ENCODE data around the gene TCF25. TPM values are rescaled to one million over a fixed set of nuclear protein-coding genes. Genes with fewer than 3 reads are reported as not detected.
"Not testable (repeated sequence)": the region's sequence is repeated elsewhere in the genome, so short reads cannot be mapped to it uniquely, and the experiment has no call there.

TCF25 gene, protein sequence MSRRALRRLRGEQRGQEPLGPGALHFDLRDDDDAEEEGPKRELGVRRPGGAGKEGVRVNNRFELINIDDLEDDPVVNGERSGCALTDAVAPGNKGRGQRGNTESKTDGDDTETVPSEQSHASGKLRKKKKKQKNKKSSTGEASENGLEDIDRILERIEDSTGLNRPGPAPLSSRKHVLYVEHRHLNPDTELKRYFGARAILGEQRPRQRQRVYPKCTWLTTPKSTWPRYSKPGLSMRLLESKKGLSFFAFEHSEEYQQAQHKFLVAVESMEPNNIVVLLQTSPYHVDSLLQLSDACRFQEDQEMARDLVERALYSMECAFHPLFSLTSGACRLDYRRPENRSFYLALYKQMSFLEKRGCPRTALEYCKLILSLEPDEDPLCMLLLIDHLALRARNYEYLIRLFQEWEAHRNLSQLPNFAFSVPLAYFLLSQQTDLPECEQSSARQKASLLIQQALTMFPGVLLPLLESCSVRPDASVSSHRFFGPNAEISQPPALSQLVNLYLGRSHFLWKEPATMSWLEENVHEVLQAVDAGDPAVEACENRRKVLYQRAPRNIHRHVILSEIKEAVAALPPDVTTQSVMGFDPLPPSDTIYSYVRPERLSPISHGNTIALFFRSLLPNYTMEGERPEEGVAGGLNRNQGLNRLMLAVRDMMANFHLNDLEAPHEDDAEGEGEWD
- polyA plus RNA-seq (92.4 to 103 TPM (median 97.5 TPM) in 3 replicates), polyA minus RNA-seq (71.8 to 112 TPM (median 90.6 TPM) in 3 replicates)
- 222 TPM for polyA plus RNA-seq (2011; ENCODE audit: low read depth)
- 51.5 and 85.9 TPM in 2 replicates for polyA plus RNA-seq (2011; cell fraction: cytosol; rRNA removed)
- 218 and 219 TPM in 2 replicates for polyA plus RNA-seq (2011; cell fraction: nucleus; rRNA removed)
- 109 and 116 TPM in 2 replicates for polyA plus RNA-seq (2012; ENCODE audit: low replicate concordance)
- polyA minus RNA-seq (2011; cell fraction: cytosol; rRNA and poly(A)+ RNA removed): 68.1 TPM
- 51.9 and 53.5 TPM in 2 replicates for polyA minus RNA-seq (2011; cell fraction: nucleus; rRNA and poly(A)+ RNA removed)

DNA sequence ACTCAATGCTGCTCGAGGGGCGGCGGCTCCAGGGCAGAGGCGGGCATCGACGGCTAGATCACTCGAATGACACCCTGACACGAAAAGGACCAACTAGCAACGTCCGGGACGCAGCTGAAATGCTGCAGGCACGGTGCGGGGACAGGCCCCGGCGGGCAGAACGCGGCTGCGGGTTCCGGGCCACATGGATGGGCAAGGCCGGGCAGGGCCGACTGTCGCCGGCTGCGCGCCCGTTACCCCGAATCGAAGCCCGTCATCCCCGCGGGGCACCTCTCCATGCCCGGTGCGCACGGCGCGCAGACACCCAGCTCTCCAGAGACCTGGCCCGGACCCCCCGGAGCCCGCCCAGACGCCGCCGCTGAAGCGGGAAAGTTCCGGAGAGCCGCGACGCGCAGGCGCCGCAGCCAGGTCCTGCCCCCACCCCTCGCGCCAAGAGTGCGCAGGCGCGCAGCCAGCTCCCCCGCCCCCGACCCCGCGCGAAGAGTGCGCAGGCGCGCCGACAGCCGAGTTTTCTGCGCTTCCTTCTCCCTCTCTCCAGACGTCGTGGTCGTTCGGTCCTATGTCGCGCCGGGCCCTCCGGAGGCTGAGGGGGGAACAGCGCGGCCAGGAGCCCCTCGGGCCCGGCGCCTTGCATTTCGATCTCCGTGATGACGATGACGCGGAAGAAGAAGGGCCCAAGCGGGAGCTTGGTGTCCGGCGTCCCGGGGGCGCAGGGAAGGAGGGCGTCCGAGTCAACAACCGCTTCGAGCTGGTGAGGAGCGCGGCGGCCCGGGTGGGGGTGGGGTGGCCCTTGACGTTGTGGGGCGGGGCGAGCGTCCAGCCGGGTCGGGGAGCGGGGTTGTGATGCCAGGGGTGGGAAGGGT lies at the start of gene TCF25:
Gene TCF25 (plus strand): TSS at position 484 of the 863 bp plus-strand sequence. CDS start 76 bp downstream, at position 560.
- dilution Hi-C loops (cut with MboI; ENCODE audit: extremely low pct_ligation_motif_present, low sequenced_read_pairs): no loop called here
- H3K9ac ChIP-seq (ENCODE audit: control insufficient read depth, extremely low read depth, insufficient read depth, low read length): peak within 1 kb of the TSS; percentile 96
- H3K4me1 ChIP-seq (ENCODE audit: control insufficient read depth, extremely low read depth, insufficient read depth, low read length): peaks cover 16% of the 10 kb centered on the region
- H2AFZ ChIP-seq (ENCODE audit: control insufficient read depth, low read length): peak within 1 kb of the TSS; percentile 68
- H3K4me3 ChIP-seq (ENCODE audit: control insufficient read depth in 2 of 3, extremely low read depth in 1 of 3, insufficient read depth in 2 of 3, low read depth in 1 of 3, low read length in 3 of 3): peak within 1 kb of the TSS; percentile 82 to 88 (median 86)
- DNase-seq (ENCODE audit: low read depth, low spot score): no peak
- H3K9me1 ChIP-seq (ENCODE audit: control insufficient read depth, extremely low read depth, insufficient read depth, low read length): no peaks in the 10 kb centered on the region
- peaks cover 33% of the 10 kb centered on the region for H3K79me2 ChIP-seq (ENCODE audit: control insufficient read depth, insufficient read depth, low read length)
- peak within 1 kb of the TSS; percentile 96 for H3K27ac ChIP-seq (ENCODE audit: control insufficient read depth, insufficient read depth, low read length)
- H4K20me1 ChIP-seq (ENCODE audit: control insufficient read depth, extremely low read depth, insufficient read depth, low read length): peaks cover 4% of the 10 kb centered on the region
- H3K4me2 ChIP-seq (ENCODE audit: control insufficient read depth, extremely low read depth, insufficient read depth, low read depth, low read length): peak within 1 kb of the TSS; percentile 90
- peaks cover 7 to 8% of the 10 kb centered on the region in 2 experiments for H3K36me3 ChIP-seq (ENCODE audit: control insufficient read depth in 2 of 2, extremely low read depth in 1 of 2, insufficient read depth in 2 of 2, low read length in 2 of 2)
- FAIRE-seq: no peak
- TF ChIP-seq, protein P1, sequence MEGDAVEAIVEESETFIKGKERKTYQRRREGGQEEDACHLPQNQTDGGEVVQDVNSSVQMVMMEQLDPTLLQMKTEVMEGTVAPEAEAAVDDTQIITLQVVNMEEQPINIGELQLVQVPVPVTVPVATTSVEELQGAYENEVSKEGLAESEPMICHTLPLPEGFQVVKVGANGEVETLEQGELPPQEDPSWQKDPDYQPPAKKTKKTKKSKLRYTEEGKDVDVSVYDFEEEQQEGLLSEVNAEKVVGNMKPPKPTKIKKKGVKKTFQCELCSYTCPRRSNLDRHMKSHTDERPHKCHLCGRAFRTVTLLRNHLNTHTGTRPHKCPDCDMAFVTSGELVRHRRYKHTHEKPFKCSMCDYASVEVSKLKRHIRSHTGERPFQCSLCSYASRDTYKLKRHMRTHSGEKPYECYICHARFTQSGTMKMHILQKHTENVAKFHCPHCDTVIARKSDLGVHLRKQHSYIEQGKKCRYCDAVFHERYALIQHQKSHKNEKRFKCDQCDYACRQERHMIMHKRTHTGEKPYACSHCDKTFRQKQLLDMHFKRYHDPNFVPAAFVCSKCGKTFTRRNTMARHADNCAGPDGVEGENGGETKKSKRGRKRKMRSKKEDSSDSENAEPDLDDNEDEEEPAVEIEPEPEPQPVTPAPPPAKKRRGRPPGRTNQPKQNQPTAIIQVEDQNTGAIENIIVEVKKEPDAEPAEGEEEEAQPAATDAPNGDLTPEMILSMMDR (optimal IDR thresholded peaks at IDR 0.05 in 1 of 3, IDR thresholded peaks at IDR 0.05 in 1 of 3, conservative IDR thresholded peaks at IDR 0.05 in 1 of 3; ENCODE audit: extremely low read depth in 1 of 3, insufficient read depth in 2 of 3, low read length in 3 of 3): no peak
- no peak for TF ChIP-seq EZH2 (IDR thresholded peaks at IDR 0.05; ENCODE audit: low read length)
- no peaks in the 10 kb centered on the region for H3K27me3 ChIP-seq (ENCODE audit: control insufficient read depth, extremely low read depth, insufficient read depth, low read length)
- H3K9me3 ChIP-seq (ENCODE audit: control insufficient read depth, low read depth, low read length): no peaks in the 10 kb centered on the region

- dilution Hi-C loops (cut with MboI; ENCODE audit: extremely low pct_ligation_motif_present, low sequenced_read_pairs); H3K27me3 ChIP-seq (ENCODE audit: control insufficient read depth, extremely low read depth, insufficient read depth, low read length); H4K20me1 ChIP-seq (ENCODE audit: control insufficient read depth, extremely low read depth, insufficient read depth, low read length); H3K9ac ChIP-seq (ENCODE audit: control insufficient read depth, extremely low read depth, insufficient read depth, low read length); FAIRE-seq; H3K79me2 ChIP-seq (ENCODE audit: control insufficient read depth, insufficient read depth, low read length); H3K4me1 ChIP-seq (ENCODE audit: control insufficient read depth, extremely low read depth, insufficient read depth, low read length); DNase-seq (ENCODE audit: low read depth, low spot score); H3K9me3 ChIP-seq (ENCODE audit: control insufficient read depth, low read depth, low read length); H2AFZ ChIP-seq (ENCODE audit: control insufficient read depth, low read length); H3K9me1 ChIP-seq (ENCODE audit: control insufficient read depth, extremely low read depth, insufficient read depth, low read length); H3K36me3 ChIP-seq (ENCODE audit: control insufficient read depth in 2 of 2, extremely low read depth in 1 of 2, insufficient read depth in 2 of 2, low read length in 2 of 2); H3K27ac ChIP-seq (ENCODE audit: control insufficient read depth, insufficient read depth, low read length); H3K4me3 ChIP-seq (ENCODE audit: control insufficient read depth in 2 of 3, extremely low read depth in 1 of 3, insufficient read depth in 2 of 3, low read depth in 1 of 3, low read length in 3 of 3); H3K4me2 ChIP-seq (ENCODE audit: control insufficient read depth, extremely low read depth, insufficient read depth, low read depth, low read length): not testable (repeated sequence)
Measured at GRCh38 chr16:89823824-89824148, 49.6 kb upstream of the TCF25 start.
